NOMO-1 treated with dmso at 0.1 percent for 144 hours (cell line): ENCODE results near the gene CASR.
A peak's percentile ranks its signal among the peaks of the same experiment; 100 is the strongest.

Source experiments
- DNase-seq: peaks from one replicate; lab custom pipeline; 2025; ENCODE audit not compliant: unreplicated experiment; lab: John Stamatoyannopoulos, UW

Gene CASR

DNA sequence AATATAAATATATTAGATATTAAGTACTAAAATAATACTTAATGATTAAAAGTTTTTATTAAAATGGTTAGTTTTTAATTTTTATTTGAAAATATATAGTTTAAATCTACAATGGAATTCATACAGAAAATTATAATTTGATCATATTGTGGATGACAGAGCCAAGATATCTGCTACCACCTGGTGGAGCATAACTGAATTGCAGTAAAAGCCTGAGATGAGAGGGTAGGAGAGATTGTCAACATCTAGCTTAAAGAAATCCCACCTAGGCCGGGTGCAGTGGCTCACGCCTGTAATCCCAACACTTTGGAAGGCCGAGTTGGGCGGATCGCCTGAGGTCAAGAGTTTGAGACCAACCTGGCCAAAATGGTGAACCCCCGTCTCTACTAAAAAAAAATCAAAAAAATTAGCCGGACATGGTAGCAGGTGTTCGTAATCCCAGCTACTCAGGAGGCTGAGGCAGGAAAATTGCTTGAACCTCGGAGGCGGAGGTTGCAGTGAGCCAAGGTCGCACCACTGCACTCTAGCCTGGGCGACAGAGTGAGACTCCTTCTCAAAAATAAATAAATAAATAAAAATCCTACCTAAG, 116.5 kb downstream of the CASR start:
- peak; percentile 34 for DNase-seq

DNA sequence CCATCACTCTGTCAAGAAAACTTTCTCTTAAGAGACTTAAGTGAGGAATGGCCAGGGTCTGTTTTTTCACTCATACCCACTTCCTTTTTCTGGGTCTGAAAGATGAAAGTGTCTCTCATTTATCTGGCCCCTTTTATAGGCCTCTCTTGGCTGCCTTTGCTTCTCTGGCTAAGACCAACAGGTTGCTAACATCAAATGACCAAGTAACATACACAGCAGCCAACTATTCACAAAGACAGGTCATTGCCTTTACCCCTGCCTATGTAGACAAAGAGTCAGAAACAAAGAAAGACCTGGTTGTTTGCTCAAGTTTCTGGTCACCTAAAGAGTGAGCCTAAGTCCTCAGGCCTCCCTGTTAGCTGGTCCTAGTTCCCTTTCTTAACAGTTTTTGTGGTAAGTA, 117.6 kb downstream of the CASR start:
- DNase-seq = peak; percentile 26

DNA sequence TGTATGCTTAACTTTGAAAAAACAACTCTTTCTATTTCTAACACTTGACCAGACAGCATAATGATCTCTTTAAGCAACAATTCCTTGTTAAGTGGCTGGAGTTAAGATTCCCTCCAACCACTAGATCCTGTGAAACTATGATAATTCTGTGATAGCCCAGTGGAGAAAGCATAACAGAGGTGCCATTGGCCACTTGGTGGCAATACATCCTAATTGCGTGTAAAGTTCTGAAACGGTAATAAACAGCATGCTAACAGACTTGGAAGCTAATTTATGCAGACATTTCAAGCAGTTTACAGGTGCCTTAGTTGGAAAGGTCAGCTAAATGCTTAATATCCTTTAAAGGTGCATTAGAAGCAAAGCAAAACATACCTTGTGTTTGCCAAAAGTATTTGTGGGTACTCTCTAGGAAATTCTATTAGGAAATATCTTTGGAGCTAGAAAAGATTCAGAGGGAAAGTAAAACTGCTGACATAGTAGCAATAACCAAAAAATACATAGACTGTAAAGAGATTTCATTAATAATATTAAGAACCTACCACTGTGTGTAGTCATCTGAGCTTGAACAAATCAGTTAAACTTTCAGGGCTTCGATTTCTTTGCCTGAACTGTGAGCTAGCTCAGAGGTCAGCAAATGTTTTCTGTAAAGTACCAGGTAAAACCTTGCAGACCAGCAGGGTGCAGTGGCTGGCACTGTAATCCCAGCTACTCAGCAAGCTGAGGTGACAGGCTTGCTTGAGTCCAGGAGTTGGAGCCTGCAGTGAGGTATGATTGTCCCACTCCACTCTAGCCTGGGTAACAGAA, 122.6 kb downstream of the CASR start:
- DNase-seq = no peak

DNA sequence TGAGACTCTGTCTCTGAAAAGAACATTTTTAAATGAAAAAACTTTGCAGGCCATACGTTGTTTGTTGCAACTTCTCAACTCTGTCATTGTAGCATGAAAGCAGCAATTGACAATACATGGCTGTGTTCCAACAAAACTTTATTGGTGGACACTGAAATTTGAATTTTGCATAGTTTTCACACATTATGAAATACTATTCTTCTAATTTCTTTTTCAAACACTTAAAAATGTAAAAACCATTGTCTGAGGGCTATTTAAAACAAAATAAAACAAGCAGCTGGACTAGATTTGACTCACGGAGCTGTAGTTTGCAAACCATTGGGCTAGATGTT, 123.1 kb downstream of the CASR start:
- DNase-seq = no peak

DNA sequence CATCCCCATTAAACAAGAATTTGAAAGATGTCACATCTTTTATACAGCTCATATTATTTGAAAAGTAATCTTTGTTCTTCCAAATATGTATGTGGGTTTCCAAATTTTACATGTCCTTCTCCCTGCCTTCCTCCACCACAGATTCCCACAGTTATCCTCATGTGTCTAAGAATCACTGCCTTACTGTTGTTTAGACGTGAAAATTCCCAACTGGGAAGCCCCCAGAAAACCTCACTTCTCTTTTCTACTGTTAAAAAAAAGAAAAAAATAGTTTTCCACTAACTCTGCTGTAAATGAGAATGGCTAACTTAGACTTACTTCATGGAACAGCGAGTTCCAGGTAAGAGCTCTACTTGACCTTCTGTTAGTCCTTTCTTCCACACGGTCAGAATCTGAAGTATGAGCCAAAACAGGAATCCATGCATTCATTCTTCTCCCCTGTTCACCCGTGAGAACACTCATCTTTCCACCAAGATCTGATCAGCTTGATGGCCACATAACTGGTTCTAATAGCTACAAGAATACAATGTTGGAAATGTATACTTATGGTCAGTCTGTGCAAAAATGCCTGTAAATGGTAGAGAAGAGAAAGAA, 123.7 kb downstream of the CASR start:
- DNase-seq = no peak

DNA sequence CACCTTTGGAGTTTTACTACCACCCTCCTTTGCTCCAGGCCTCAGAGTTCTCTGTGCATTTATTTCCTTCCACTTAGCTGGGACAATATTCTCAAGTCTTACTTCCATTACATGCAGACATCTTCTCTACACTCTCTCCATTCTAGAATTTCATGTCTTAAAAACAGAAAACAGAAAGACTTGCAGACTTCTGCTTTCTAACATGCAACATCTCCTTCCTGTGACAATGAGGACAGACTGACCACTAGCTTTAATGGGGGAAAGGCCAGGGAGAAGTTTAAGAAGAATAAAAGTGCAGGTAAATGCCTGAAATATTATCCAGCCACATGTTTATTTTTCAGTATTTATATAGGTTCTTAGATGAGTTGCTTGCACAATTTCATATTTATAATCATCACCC, 124.5 kb downstream of the CASR start:
- peak; percentile 26 for DNase-seq

DNA sequence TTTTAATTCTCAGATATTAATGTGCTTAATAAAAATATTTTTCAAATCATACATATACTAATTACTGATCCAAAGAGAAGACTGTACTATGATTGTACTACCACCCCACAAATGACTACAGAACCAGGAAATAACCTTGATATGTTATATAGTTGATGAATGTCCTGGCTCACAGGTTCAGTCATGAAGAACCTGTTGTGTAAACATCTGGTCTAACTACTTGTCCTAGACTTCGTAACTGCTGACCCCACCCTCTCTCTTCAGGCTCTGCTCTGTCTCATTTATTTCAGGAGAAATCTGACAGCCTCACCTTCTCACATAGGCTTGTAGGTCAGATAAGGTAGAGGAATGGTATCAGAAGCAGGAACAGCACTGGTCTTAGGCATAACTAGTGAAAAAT, 126.9 kb downstream of the CASR start:
- no peak for DNase-seq

DNA sequence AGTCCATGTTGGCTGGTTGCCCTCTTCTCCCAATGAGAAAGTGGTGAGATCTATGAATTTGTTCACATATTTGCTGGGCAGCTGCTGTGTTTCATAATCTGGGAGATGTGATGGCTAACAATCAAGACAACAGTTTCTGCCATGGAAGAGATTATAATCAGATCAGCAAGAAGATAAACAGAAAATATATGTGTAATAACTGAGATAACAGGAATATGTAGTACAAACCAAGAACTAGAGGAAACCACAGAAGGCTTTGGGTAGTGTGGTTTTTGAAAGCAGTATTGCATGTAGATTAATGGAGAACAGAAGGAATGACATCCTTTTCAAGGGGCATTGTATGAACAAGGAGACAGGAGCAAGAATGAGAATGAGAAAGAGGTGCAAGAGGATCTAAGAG, 129.4 kb downstream of the CASR start:
- no peak for DNase-seq

DNA sequence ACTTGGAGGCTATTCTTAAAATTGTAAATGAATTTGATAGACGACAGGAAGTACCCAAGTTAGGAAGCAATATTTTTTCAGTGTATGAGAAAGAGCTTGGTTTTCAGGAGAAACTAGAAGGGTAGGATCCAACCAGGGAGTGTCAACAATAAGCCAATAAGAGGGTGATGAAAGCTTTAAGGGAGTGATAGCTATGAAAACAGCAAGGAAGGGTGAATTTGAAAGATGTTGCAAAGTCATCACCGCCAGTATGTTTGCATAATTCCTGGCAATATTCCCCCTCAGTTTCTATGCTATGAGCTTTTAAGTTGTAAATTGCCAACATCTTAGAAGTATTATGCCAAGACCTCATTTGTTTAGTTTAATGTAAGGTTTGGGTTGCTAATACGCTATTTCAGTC, 129.8 kb downstream of the CASR start:
- DNase-seq = no peak

DNA sequence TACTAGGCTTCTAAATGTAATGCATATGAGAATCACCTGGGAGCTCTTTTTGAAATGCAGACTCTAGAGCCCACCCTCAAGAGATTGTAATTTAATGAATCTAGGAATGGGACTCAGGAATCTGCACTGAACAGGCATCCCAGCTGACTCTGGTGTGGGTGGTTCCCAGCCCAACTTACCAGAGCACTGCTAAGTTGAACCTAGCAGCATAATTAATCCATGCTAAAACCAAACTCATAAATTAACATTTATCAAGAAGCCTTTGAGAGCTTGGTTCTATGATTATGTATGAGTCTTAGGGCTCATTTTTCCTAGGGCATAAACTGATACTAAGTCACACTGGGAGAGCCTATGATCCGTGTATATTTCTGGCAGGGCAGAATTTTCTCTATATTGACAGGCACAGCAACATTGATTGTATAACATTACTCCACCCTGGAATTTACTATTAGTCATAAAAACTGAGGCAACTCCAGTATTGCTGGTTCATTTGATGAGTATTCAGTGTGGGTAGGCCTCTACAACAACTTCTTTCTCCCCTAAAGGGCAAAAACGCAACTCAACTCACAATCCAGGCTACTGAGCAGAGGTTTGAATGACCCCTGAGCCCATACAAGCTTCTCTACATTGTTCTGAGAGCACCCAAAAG, 130.9 kb downstream of the CASR start:
- DNase-seq = no peak

DNA sequence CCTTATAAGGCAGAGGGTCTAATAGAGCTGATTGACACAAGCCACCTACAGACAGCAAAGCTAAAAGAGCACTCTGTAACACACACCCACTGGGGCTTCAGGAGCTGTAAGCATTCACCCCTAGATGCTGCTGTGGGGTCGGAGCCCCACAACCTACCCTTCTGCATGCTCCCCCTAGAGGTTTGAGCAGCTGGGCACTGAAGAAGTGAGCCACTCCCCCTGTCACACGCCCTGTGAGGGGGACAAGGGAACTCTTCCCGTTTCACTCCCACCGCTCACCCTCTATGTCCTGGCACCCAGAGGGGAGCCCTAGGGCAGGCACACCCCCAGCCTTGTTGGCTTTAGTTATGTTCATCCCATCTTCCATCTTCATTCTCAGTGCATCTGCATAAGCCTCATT, 132.2 kb downstream of the CASR start:
- no peak for DNase-seq

DNA sequence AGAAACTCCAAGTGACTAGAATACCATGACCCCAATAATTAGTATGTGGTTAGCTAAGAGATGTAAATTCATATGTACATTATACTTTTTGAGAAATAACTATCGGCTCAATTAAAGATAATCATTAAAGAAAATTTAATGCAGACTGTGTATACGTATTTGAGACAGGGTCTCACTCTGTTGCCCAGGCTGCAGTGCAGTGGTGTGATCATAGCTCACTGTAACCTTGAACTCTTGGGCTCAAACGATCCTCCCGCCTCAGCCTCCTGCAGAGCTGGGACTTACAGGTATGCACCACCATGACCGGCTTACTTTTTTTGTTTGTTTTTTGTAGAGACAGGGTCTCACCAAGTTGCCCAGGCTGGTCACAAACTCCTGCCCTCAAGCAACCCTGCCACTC, 132.9 kb downstream of the CASR start:
- no peak for DNase-seq

DNA sequence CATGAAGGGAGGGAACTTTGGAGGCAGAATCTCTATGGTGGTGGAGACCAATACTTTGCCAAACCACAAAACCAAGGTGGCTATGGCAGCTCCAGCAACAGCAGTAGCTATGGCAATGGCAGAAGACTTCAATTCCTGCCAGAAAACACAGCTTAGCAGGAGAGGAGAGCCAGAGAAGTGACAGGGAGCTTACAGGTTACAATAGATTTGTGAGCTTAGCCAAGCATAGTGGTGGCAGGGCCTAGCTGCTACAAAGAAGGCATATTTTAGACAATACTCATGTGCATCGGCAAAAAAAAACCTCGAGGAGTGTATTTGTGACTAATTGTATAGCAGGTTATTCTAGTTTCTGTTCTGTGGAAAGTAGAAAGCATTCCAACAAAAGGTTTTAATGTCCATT, 135.2 kb downstream of the CASR start:
- no peak for DNase-seq

DNA sequence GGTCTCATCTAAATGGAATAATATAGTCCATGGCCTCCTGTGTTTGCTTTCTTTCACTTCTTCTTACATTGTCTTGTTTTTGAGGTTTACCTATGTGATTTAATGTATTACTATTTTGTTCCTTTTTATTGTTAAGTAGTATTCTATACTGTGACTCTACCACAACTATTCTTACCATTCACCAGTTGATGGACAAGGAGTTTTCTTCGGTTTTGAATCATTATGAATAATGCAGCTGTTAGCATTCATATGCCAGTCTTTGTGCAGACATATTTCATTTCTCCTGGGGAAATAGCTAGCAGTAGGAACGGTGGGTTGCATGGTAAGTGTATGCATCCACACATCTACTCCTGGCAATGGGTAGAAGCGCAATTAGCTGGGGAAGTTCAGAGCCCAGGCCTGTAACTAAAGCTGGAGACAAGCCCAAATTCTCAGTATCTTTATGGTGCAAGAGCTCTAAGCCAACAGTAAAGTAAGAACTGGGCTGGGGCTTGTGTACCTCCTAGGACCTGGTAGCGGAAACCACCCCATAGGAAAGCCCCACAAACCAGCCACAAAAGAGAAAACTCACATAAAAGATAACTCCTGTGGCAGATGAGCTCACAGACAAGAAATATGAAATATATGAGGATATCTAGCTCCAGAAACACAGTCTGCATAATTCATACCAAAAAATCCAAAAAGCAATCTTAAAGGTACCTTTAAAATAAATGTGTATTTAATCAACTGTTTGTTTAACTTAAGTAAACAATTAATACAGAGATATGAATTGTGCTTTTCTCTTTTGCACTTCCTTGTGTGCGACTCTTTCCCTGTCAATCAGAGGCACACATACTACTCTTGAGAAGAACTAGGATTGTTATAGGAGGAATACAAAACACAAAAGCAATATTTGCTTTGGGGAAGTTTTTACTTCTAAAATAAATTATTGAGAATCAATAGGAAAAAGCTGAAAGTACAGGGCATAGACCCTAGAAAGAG, 138.9 kb downstream of the CASR start:
- DNase-seq = no peak

DNA sequence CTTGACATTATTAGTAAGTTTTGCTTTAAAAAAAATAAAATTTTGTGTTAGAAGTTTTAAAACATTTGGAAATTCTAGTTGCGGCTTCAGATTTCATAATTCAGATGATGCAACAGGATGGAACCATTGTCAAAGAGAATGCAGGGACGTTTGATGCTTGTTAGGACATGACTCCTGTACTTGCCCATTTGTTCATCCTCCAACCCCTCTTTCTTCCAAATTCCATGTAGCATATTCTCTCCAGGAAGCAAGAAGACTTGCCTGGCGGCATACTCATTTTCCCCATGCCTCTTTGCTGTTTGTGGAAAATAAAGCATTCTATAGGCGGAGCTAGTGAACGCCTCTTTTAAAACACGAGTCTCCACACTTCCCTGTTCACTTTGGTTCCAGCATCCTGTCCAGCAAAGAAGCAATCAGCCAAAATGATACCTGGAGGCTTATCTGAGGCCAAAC, 141.4 kb downstream of the CASR start, which contains the start of gene CSTA:
Gene CSTA, plus strand, starts transcription at position 378 of the 453 bp plus-strand sequence. Its CDS starts 45 bp downstream, at position 423.
- peak; percentile 42 for DNase-seq

DNA sequence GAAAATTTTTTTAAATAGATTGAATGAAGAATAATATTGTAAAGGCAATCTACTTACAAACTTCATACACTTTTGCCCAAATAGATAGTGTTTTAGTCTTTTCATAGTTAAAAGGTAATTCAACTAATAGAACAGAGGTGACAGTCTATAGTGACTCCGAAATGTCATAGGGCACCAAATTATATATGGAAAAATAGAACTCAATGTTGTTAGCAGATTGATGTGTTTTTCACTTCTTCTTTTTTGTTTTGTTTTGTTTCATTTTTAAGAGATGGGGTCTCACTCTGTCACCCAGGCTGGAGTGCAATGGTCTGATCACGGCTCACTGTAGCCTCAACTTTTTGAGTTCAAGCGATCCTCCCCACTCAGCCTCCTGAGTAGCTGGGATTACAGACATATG, 142.3 kb downstream of the CASR start:
- no peak for DNase-seq

DNA sequence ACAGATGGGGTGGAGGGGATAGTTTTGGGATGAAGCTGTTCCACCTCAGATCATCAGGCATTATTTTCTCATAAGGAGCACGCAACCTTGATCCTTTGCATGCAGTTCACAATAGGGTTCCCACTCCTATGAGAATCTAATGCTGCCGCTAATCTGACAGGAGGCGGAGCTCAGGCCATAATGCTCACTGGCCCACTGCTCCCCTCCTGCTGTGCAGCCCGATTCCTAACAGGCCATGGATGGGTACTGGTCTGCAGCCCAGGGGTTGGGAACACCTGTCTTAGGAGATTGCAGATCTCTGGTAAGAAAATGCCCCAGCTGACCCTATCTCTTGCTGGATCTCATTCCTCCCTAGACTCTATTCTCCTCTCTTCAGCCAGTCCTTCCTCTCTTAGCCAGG, 148.4 kb downstream of the CASR start:
- DNase-seq = no peak

DNA sequence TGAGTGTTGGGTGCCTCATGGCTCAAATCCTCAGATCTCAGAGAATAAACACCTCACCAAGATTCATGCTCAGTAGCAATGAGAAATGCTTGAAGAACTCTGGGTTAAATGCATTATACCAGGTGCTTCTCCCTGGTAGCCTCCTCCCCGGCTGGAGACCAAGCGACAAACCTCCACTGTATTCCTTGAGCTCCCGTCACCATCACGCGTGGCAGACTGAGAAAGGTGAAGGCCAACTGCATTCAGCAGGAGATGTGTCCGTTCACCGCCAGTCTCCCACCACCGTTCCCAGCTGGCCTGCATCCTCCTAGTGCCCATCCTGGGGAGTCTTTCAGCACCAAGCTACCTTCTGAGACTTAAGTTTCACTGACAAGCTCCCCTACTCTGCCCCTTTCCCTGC, 149.1 kb downstream of the CASR start:
- no peak for DNase-seq
